ENCODE data around the gene UBE2H. TPM values are rescaled to one million over a fixed set of nuclear protein-coding genes. Genes with fewer than 3 reads are reported as not detected.

The UBE2H gene
- total RNA-seq, 1 experiment from 2014 or later: 58.0 TPM

DNA sequence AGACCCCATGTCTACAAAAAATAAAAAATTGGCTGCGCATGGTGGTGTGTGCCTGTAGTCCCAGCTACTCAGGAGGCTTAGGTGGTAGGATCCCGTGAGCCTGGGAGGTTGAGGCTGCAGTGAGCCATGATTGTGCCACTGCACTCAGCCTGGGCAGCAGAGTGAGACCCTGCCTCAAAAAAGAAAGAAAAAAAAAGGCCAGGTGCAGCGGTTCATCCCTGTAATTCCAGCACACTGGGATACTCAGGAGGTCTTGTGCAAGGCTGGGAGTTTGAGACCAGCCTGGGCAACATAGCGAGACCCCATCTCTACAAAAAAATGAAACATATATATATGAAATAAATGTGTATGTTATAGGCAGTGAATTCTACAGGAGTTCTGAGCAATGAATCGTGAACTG lies 44.5 kb upstream of the UBE2H start:
- ChIA-PET CTCF (no interaction called here), POLR2A (no interaction called here)
- BruUV-seq (replicated peaks): no TSS peak

GRCh38 chr7:129993275-129993674 lies 40.5 kb upstream of the UBE2H start:
- Histone ChIP-seq H3K4me3 (ENCODE audit: low read depth in 2 of 2, low read length in 2 of 2) (no peak overlapping the region), H3K27me3 (ENCODE audit: control insufficient read depth, insufficient read depth, low read length) (no peaks in the 10 kb centered on the region), H3K36me3 (ENCODE audit: control insufficient read depth, insufficient read depth, low read length) (no peaks in the 10 kb centered on the region), H3K27ac (ENCODE audit: low read length) (no peak overlapping the region), H3K9me3 (ENCODE audit: control insufficient read depth, insufficient read depth, low read depth, low read length) (no peaks in the 10 kb centered on the region), H3K4me1 (ENCODE audit: control insufficient read depth, insufficient read depth, low read length) (no peaks in the 10 kb centered on the region)
- DNase-seq (ENCODE audit: low read depth, low spot score): no peak
- ChIA-PET POLR2A (interaction anchor here (0.5 kb wide), 1 partner anchor 75 kb away, joined by 11 read pairs; no protein-coding TSS in a partner anchor), CTCF (no interaction called here)
- in situ Hi-C loops (cut with HindIII; ENCODE audit: low pct_unique_long_range_greater_than_20kb, low sequenced_read_pairs): no loop called here
- no peak for ATAC-seq
- intact Hi-C loops (cut with micrococcal nuclease; ENCODE audit: unreplicated experiment): no loop called here
- no peak for TF ChIP-seq POLR2AphosphoS5 (IDR thresholded peaks at IDR 0.05; ENCODE audit: low read depth, low read length)
- TF ChIP-seq TCF7L2 (IDR thresholded peaks at IDR 0.05; ENCODE audit: low read depth, low read length): no peak
- TF ChIP-seq SIN3A (IDR thresholded peaks at IDR 0.05; ENCODE audit: borderline replicate concordance, insufficient read depth, low read depth, low read length): no peak
- TF ChIP-seq CTCF (IDR thresholded peaks at IDR 0.05): no peak
- no peak for TF ChIP-seq REST (IDR thresholded peaks at IDR 0.05; ENCODE audit: insufficient read depth in 1 of 2, low read depth in 2 of 2, low read length in 1 of 2)
- BruUV-seq (replicated peaks): no TSS peak

More for the DNA sequence above, 44.5 kb upstream of the UBE2H start:
- Histone ChIP-seq H3K27me3 (ENCODE audit: control insufficient read depth, insufficient read depth, low read length) (no peaks in the 10 kb centered on the region), H3K4me3 (ENCODE audit: low read depth in 2 of 2, low read length in 2 of 2) (no peak overlapping the region), H3K4me1 (ENCODE audit: control insufficient read depth, insufficient read depth, low read length) (no peaks in the 10 kb centered on the region), H3K9me3 (ENCODE audit: control insufficient read depth, insufficient read depth, low read depth, low read length) (no peaks in the 10 kb centered on the region), H3K27ac (ENCODE audit: low read length) (no peak overlapping the region), H3K36me3 (ENCODE audit: control insufficient read depth, insufficient read depth, low read length) (no peaks in the 10 kb centered on the region)
- DNase-seq (ENCODE audit: low read depth, low spot score) (no peak), ATAC-seq (no peak)
- TF ChIP-seq SIN3A (IDR thresholded peaks at IDR 0.05; ENCODE audit: borderline replicate concordance, insufficient read depth, low read depth, low read length): no peak
- TF ChIP-seq POLR2AphosphoS5 (IDR thresholded peaks at IDR 0.05; ENCODE audit: low read depth, low read length): no peak
- TF ChIP-seq CTCF (IDR thresholded peaks at IDR 0.05): no peak
- no peak for TF ChIP-seq TCF7L2 (IDR thresholded peaks at IDR 0.05; ENCODE audit: low read depth, low read length)
- TF ChIP-seq REST (IDR thresholded peaks at IDR 0.05; ENCODE audit: insufficient read depth in 1 of 2, low read depth in 2 of 2, low read length in 1 of 2): no peak
- intact Hi-C loops (cut with micrococcal nuclease; ENCODE audit: unreplicated experiment): no loop called here
- in situ Hi-C loops (cut with HindIII; ENCODE audit: low pct_unique_long_range_greater_than_20kb, low sequenced_read_pairs): no loop called here

Data from Panc1 (cell line).